Hepatocyte (in vitro differentiated cells): ENCODE data around the gene FOSB.

Experiments
- EZH2 ChIP-seq: fragments of 200-600 bp; sonication (generic); IDR thresholded peaks from 2 replicates; pipeline ENCODE4 v1.6.1; 2016; ENCODE audit warnings: antibody characterized with exemption, mild to moderate bottlenecking, borderline replicate concordance
- EZH2phosphoT487 ChIP-seq: fragments of 200-600 bp; sonication (generic); IDR thresholded peaks from one replicate; pipeline ENCODE4 v1.6.1; 2018; ENCODE audit warnings: antibody characterized with exemption, mild to moderate bottlenecking, low read depth, moderate library complexity; ENCODE audit not compliant: unreplicated experiment, severe bottlenecking
- TF ChIP-seq, protein P1 (sequence below): fragments of 200-600 bp; sonication (generic); IDR thresholded peaks from 2 replicates; pipeline ENCODE4 v1.5.1; 2016; ENCODE audit warnings: antibody characterized with exemption, mild to moderate bottlenecking; ENCODE audit not compliant: poor library complexity

- TF ChIP-seq, protein P1, sequence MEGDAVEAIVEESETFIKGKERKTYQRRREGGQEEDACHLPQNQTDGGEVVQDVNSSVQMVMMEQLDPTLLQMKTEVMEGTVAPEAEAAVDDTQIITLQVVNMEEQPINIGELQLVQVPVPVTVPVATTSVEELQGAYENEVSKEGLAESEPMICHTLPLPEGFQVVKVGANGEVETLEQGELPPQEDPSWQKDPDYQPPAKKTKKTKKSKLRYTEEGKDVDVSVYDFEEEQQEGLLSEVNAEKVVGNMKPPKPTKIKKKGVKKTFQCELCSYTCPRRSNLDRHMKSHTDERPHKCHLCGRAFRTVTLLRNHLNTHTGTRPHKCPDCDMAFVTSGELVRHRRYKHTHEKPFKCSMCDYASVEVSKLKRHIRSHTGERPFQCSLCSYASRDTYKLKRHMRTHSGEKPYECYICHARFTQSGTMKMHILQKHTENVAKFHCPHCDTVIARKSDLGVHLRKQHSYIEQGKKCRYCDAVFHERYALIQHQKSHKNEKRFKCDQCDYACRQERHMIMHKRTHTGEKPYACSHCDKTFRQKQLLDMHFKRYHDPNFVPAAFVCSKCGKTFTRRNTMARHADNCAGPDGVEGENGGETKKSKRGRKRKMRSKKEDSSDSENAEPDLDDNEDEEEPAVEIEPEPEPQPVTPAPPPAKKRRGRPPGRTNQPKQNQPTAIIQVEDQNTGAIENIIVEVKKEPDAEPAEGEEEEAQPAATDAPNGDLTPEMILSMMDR = no peak
- TF ChIP-seq EZH2 (no peak), EZH2phosphoT487 (no peak)
Observed at GRCh38 chr19:45500918-45501729, 33.3 kb downstream of the FOSB start.
